ENCODE measurements around the gene RNF225. TPM values are rescaled to one million over a fixed set of nuclear protein-coding genes. Genes with fewer than 3 reads are reported as not detected.
"Not testable (repeated sequence)": the region's sequence is repeated elsewhere in the genome, so short reads cannot be mapped to it uniquely, and the experiment has no call there.

The RNF225 gene
- not detected for polyA plus RNA-seq (ENCODE audit: insufficient read length)

GRCh38 chr19:58395220-58395978 is at the start of gene RNF225:
Gene RNF225 (plus strand): TSS chr19:58395656. CDS start chr19:58396090, 434 bp downstream.
- DNase-seq, result no peak

GRCh38 chr19:58346961-58347929 is 48.2 kb upstream of the RNF225 start:
- peak; percentile 18 for DNase-seq

- not testable (repeated sequence) for DNase-seq
Measured at GRCh38 chr19:58348080-58348479, 47.4 kb upstream of the RNF225 start.

- no peak for DNase-seq
Measured at GRCh38 chr19:58349590-58349989, 45.9 kb upstream of the RNF225 start.

GRCh38 chr19:58350001-58350861 is 45.2 kb upstream of the RNF225 start:
- DNase-seq, result no peak

- DNase-seq, result no peak
Measured at GRCh38 chr19:58350871-58351557, 44.4 kb upstream of the RNF225 start.

GRCh38 chr19:58351558-58351878 is 43.9 kb upstream of the RNF225 start:
- DNase-seq, result no peak

- no peak for DNase-seq
Measured at GRCh38 chr19:58351990-58352755, 43.3 kb upstream of the RNF225 start.

GRCh38 chr19:58352760-58353671 is 42.4 kb upstream of the RNF225 start, which contains the start of gene A1BG:
Gene A1BG (minus strand): TSS chr19:58353492. CDS start chr19:58353437, 55 bp downstream.
- DNase-seq, result no peak

- no peak for DNase-seq
Measured at GRCh38 chr19:58353717-58354477, 41.6 kb upstream of the RNF225 start.

GRCh38 chr19:58354478-58355030 is 40.9 kb upstream of the RNF225 start:
- DNase-seq, result no peak

GRCh38 chr19:58355215-58355796 is 40.1 kb upstream of the RNF225 start:
- DNase-seq, result no peak

- peak; percentile 39 for DNase-seq
Measured at GRCh38 chr19:58355908-58356765, 39.3 kb upstream of the RNF225 start.

- DNase-seq, result no peak
Measured at GRCh38 chr19:58356766-58357480, 38.5 kb upstream of the RNF225 start.

- no peak for DNase-seq
Measured at GRCh38 chr19:58357481-58358145, 37.8 kb upstream of the RNF225 start.

- DNase-seq, result no peak
Measured at GRCh38 chr19:58361900-58362271, 33.6 kb upstream of the RNF225 start.

Measured in hindlimb muscle (tissue), 1 donor.